22Rv1 (cell line): ENCODE measurements around the gene CPNE4.

Experiments used
- H3K27ac ChIP-seq: fragments of 450-650 bp; 2 replicates; pipeline ENCODE4 v1.5.1; 2017
- CTCF ChIP-seq: fragments of 450-650 bp; IDR thresholded peaks from 2 replicates; pipeline ENCODE4 v1.5.1; 2017; ENCODE audit warnings: mild to moderate bottlenecking
- ZFX ChIP-seq: fragments of 450-650 bp; IDR thresholded peaks from 2 replicates; pipeline ENCODE4 v1.6.1; 2017; ENCODE audit warnings: antibody characterized with exemption, borderline replicate concordance

CPNE4 gene

GRCh38 chr3:131928593-131928992 is 106.2 kb downstream of the CPNE4 start:
- TF ChIP-seq ZFX, result no peak
- no peak overlapping the region for H3K27ac ChIP-seq

GRCh38 chr3:131925571-131925970 is 109.2 kb downstream of the CPNE4 start:
- H3K27ac ChIP-seq, result no peak overlapping the region
- TF ChIP-seq ZFX (no peak), CTCF (no peak)

GRCh38 chr3:131922356-131922755 is 112.5 kb downstream of the CPNE4 start:
- TF ChIP-seq ZFX (no peak), CTCF (no peak)
- H3K27ac ChIP-seq, result no peak overlapping the region

- TF ChIP-seq CTCF (no peak), ZFX (no peak)
Observed at GRCh38 chr3:131917006-131917405, 117.8 kb downstream of the CPNE4 start.

GRCh38 chr3:131914090-131914691 is 120.6 kb downstream of the CPNE4 start:
- no peak for TF ChIP-seq ZFX
- TF ChIP-seq CTCF, result no peak
- no peak overlapping the region for H3K27ac ChIP-seq

More at GRCh38 chr3:131917006-131917405, 117.8 kb downstream of the CPNE4 start:
- no peak overlapping the region for H3K27ac ChIP-seq

- no peak for TF ChIP-seq ZFX
- no peak for TF ChIP-seq CTCF
- H3K27ac ChIP-seq, result no peak overlapping the region
Observed at GRCh38 chr3:131912255-131912654, 122.6 kb downstream of the CPNE4 start.

- H3K27ac ChIP-seq, result no peak overlapping the region
- TF ChIP-seq CTCF (no peak), ZFX (no peak)
Observed at GRCh38 chr3:131907796-131908195, 127.0 kb downstream of the CPNE4 start.

GRCh38 chr3:131903988-131904415 is 130.8 kb downstream of the CPNE4 start:
- no peak overlapping the region for H3K27ac ChIP-seq
- TF ChIP-seq CTCF, result no peak
- TF ChIP-seq ZFX, result no peak
